Muscle of arm (tissue), 12 donors: Measurements from ENCODE around the gene OTC. TPM values are rescaled to one million over a fixed set of nuclear protein-coding genes. Genes with fewer than 3 reads are reported as not detected.

Source experiments
- DNase-seq: peaks from one replicate; pipeline ENCODE4 v3.0.0-alpha.2; 2013
- polyA plus RNA-seq, 12 donors: library from polyadenylated mRNA; unstranded; fragments of 120-200 nt; gene quantifications; one replicate each; pipeline ENCODE4 v1.2.1, GENCODE V29; 2013; ENCODE audit not compliant: insufficient read length in 12 of 12

OTC gene
- polyA plus RNA-seq, 12 donors: 0.11 to 0.49 (median 0.16) TPM; not detected in 6

- DNase-seq: no peak
Observed at GRCh38 chrX:38357747-38358673, 5.6 kb downstream of the OTC start.

- no peak for DNase-seq
Observed at GRCh38 chrX:38363046-38363445, 10.6 kb downstream of the OTC start.

- DNase-seq: no peak
Observed at GRCh38 chrX:38365954-38366353, 13.6 kb downstream of the OTC start.

GRCh38 chrX:38368774-38369173 lies 16.4 kb downstream of the OTC start:
- no peak for DNase-seq

GRCh38 chrX:38371641-38372040 lies 19.2 kb downstream of the OTC start:
- no peak for DNase-seq

- DNase-seq: no peak
Observed at GRCh38 chrX:38374431-38374830, 22.0 kb downstream of the OTC start.

- DNase-seq: no peak
Observed at GRCh38 chrX:38375891-38376290, 23.5 kb downstream of the OTC start.

GRCh38 chrX:38376747-38377146 lies 24.3 kb downstream of the OTC start:
- no peak for DNase-seq

GRCh38 chrX:38379088-38379487 lies 26.7 kb downstream of the OTC start:
- no peak for DNase-seq

GRCh38 chrX:38382663-38383062 lies 30.3 kb downstream of the OTC start:
- DNase-seq: no peak

GRCh38 chrX:38400389-38400910 lies 48.0 kb downstream of the OTC start:
- no peak for DNase-seq

GRCh38 chrX:38402118-38402517 lies 49.7 kb downstream of the OTC start:
- DNase-seq: no peak

- no peak for DNase-seq
Observed at GRCh38 chrX:38403834-38404233, 51.4 kb downstream of the OTC start.

- no peak for DNase-seq
Observed at GRCh38 chrX:38407126-38407525, 54.7 kb downstream of the OTC start.

- DNase-seq: no peak
Observed at GRCh38 chrX:38409289-38409688, 56.9 kb downstream of the OTC start.

- peak; percentile 15 for DNase-seq
Observed at GRCh38 chrX:38426785-38427184, 74.4 kb downstream of the OTC start.

- DNase-seq: no peak
Observed at GRCh38 chrX:38431525-38431924, 79.1 kb downstream of the OTC start.

- DNase-seq: peak; percentile 14
Observed at GRCh38 chrX:38435130-38435529, 82.7 kb downstream of the OTC start.

- DNase-seq: no peak
Observed at GRCh38 chrX:38437093-38437492, 84.7 kb downstream of the OTC start.

GRCh38 chrX:38438321-38438720 lies 85.9 kb downstream of the OTC start:
- no peak for DNase-seq

- DNase-seq: no peak
Observed at GRCh38 chrX:38452603-38453002, 100.2 kb downstream of the OTC start.

GRCh38 chrX:38458071-38458470 lies 105.7 kb downstream of the OTC start:
- no peak for DNase-seq

GRCh38 chrX:38462257-38462656 lies 109.9 kb downstream of the OTC start:
- DNase-seq: no peak

- no peak for DNase-seq
Observed at GRCh38 chrX:38465686-38466085, 113.3 kb downstream of the OTC start.
